CD4-positive, alpha-beta T cell treated with Interleukin-17A for 1 hour (primary cell): Measurements from ENCODE around the gene ZNF439.
A peak's percentile ranks its signal among the peaks of the same experiment; 100 is the strongest.
"Not testable (repeated sequence)": the region's sequence is repeated elsewhere in the genome, so short reads cannot be mapped to it uniquely, and the experiment has no call there.

Experiments
- DNase-seq: peaks from one replicate; pipeline ENCODE4 v3.0.0-alpha.2; 2020

Gene ZNF439

DNA sequence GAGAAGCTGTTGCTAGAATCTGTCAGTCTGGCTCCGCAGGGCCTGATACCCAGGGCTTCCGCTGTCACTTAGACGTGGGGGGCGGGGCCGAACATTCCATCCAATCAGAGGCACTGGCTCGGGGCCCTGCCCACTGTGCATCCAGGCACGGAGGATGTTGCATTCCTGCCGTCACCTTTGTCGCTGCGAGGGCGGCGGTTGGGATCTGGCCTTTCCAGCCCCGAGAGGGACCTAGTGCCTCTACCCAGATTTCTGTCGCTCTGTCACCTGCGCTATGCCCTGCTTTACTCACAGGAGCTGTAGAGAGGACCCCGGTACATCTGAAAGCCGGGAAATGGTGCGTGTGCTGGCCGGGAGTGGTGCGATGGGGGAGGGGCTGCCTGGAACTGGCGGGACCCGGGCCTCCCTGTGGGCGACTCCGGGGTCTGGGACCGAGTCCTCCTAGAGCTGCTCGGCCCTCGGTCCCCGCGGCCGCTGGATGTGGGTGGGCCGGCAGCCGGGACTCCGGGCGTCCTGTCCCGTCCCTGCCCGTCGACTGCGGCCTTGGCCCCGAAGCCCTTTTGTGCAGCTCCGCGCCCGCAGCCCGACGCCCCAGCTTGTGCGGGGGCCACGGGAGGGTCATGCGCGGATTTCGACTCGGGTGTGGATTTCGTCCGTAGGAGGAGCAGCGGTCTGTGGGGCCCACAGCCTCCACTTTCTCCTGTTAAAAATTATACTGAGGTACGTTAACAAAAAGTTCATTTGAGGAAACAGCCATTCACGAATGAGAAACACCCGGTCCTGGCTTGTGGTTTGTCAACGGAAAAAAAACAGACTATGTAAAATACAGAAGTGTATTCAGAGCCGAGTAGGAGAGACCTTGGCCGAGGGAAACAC is at the start of gene ZNF439:
Gene ZNF439 (plus strand): TSS at position 133 of the 876 bp plus-strand sequence. CDS start 142 bp downstream, at position 275.
- DNase-seq, result peak; percentile 90

DNA sequence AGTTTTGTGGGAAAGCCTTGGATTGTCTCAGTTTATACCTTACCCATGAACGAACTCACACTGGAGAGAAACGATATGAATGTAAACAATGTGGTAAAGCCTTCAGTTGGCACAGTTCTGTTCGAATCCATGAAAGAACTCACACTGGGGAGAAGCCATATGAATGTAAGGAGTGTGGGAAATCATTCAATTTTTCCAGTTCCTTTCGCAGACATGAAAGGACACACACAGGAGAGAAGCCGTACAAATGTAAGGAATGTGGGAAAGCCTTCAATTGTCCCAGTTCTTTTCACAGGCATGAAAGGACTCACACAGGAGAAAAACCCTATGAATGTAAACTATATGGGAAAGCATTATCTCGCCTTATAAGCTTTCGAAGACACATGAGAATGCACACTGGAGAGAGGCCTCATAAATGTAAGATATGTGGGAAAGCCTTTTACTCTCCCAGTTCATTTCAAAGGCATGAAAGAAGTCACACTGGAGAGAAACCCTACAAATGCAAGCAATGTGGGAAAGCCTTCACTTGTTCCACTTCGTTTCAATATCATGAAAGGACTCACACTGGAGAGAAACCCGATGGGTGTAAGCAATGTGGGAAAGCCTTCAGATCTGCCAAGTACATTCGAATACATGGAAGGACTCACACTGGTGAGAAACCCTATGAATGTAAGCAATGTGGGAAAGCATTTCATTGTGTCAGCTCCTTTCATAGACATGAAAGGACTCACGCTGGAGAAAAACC is 42.0 kb upstream of the ZNF439 start:
- no peak for DNase-seq

DNA sequence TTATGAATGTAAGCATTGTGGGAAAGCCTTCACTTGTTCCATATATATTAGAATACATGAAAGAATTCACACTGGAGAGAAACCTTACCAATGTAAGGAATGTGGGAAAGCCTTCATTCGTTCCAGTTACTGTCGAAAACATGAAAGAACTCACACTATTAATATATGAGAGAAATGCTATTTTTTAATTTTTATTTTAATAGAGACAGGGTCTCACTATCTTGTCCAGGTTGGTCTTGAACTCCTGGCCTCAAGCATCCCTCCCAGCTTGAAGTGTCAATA is 41.5 kb upstream of the ZNF439 start:
- DNase-seq, result no peak

DNA sequence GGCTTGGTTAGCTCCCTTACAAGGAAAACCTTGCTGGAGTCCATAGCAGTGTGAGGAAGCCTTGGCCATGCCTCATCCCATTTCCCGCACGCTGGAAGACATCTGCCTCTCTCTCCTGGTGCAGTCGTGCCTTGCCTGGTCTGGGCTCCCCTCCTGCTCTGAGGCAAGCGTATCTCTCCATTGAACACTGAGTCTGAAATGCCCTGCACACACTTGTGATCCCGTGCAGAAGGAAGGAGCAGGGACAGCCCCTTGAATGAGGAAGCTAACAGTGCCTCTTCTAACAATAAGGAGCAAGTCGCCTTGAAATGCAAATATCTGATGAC is 34.9 kb upstream of the ZNF439 start:
- DNase-seq, result no peak

DNA sequence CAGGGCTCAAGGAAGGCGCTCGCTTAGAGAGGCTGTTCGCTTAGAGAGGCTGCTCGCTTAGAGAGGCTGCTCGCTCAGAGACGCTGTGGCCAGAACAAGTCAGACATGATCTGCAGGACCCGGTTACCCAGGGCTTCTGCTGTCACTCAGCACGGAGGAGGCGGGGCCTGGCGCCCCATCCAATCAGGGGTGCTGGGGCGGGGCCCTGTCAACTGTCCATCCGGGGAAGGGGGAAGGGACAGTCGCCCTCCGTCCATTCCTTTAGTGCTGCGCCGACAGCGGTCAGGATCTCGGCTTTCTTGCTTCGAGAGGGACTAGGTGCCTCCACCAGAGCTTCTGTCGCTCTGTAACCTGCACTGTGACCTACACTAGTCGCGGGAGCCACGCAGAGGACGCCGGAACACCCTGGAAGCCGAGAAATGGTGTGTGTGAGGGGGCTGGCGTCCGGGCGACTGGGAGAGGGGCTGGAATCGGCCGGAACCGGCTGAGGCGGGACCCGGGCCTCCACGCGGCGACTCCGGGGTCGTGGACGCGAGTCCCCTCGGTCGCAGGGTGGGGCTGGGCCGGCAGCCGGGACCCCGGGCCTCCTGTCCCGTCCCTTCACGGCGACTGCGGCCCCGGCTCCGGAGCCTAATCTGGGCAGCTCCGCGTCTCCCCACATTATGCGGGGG is 34.4 kb upstream of the ZNF439 start, which contains the start of gene ZNF440:
Gene ZNF440 (plus strand): TSS at position 245 of the 671 bp plus-strand sequence. CDS start 175 bp downstream, at position 420.
- peak; percentile 85 for DNase-seq

DNA sequence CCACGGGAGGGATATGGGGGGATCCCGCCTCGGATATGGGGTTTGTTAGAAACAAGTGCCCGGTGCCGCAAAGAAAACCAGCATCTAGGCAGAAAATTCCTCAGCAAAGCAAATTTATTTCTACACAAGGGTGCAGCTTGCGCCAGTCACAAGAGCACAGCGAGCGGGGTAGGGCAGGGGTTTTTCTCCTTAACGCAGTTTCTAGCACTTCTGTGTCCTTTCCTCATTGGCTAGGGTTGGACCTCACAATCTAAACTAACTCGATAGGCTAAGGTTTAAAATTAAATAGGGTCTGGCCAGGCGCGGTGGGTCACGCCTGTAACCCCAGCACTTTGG is 33.9 kb upstream of the ZNF439 start:
- no peak for DNase-seq

DNA sequence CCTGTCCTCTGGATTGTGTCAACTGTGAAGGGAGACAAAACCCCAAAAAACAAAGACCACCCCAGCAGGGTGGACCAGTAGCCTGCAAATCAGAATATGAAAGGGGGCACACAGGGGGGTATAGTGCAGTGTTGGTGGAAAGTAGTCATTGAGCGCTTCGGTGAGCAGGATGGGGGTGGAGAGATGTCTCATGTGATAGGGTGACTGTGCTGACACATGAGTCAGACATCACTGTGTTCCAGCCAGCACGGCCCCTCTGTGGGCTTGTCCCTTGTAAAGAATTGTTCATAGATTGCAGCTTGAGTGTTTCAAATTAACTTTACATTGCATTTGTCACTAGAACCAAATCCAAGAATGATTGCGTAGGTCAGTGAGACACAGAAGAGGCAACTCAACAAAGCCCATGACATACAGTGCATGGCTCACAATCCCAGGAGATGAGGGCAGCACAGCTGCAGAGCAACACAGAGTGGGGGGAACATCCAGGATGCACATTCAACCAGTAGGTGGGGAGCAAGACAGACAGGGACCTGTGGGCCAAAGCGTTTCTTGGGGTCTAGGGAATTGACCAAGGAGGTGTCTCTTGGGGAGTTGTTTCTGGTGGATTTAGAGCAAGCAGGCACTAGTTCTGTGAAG is 26.9 kb upstream of the ZNF439 start:
- no peak for DNase-seq

DNA sequence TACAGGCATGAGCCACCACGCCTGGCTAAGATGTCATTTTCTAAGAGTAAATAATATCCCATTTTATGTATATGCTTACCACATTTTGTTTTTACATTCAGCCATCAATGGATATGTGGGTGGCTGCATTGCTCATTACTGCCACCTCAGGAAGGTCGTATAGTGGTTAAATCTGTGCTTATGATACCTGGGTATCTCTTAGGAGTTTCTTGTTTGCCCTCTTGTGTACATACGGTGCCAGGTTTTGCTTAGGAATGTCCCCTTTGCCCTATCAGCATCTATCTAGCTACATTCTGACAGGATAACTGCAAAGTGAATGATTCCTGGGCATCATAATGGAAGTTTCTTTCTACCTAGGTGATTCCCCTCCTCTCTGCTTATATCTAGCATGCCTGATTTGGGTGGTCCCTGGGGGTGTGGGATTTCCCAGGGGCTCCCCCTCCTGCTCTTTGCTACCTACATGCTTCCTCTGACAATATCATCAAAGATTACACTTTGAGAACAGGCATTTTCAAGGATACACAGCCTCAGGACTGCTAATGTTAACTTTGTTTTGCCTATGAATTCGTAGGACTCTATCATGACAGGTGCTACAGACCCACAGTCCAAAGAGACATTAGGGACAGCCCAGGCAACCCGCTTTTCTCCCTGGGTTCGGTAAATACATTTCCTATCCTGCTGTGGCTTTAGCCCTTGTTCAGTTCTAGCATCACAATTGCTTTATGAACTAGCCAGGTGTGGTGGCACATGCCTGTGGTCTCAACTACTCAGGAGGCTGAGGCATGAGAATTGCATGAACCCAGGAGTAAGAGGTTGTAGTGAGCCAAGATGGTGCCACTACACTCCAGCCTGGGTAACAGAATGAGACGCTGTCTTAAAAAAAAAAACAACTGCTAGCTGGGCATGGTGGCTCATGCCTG is 19.3 kb upstream of the ZNF439 start:
- DNase-seq, result not testable (repeated sequence)

DNA sequence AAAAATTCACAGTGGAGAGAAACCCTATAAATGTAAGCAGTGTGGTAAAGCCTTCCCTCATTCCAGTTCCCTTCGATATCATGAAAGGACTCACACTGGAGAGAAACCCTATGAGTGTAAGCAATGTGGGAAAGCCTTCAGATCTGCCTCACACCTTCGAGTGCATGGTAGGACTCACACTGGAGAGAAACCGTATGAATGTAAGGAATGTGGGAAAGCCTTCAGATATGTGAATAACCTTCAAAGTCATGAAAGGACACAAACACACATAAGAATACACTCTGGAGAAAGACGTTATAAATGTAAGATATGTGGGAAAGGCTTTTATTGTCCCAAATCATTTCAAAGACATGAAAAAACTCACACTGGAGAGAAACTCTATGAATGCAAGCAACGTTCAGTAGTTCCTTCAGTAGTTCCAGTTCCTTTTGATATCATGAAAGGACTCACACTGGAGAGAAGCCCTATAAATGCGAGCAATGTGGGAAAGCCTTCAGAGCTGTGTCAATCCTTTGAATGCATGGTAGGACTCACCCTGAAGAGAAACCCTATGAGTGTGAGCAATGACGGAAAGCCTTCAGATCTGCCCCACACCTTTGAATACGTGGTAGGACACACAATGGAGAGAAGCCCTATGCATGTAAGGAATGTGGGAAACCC is 16.1 kb upstream of the ZNF439 start:
- no peak for DNase-seq

DNA sequence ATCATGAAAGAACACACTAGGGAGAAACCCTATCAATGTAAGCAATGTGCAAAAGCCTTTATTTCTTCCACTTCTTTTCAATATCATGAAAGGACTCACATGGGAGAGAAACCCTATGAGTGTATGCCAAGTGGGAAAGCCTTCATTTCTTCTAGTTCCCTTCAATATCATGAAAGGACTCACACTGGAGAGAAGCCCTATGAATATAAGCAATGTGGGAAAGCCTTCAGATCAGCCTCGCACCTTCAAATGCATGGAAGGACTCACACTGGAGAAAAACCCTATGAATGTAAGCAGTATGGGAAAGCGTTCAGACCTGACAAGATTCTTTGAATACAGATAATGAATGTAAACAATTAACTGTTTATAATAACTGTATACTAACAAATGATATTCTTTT is 15.0 kb upstream of the ZNF439 start:
- no peak for DNase-seq

DNA sequence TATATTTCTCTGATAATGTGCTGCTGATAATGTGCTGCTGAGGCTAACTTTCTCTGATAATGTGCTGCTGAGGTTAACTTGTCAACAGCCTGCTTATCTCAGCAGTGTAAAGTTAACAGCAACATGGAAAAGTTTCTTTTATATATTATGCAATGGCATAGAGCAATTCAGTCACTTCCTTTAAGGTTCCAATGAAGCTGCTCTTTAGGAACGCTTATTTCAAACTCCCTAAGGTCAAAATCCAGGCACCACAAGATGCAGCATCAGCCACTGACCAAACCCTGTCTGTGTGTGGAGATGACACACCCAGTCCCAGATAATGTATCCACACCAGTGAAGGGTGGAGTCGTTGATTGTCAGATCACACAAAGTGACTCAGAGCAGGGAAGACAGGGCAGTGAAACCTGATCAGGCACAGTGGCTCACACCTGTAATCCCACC is 12.9 kb upstream of the ZNF439 start:
- not testable (repeated sequence) for DNase-seq

DNA sequence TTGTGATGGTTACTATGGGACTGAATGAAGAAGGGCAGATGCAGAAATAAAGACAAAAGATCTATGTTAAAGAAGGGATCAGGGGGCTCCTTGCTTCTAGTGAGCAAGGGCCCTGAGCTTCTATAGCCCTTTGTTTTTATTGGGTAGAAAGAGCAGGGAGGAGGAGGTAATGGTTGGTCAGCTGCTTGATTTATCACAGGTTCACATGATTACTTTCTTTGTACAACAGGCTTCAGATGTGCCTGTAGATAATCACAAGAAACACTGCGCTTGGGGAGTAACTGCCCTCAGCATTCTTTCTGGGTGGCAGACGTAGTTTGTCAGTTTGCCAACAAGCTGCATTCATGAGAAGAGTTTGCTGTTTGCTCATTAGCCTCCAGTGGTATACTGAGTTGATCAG is 4.8 kb upstream of the ZNF439 start:
- no peak for DNase-seq

DNA sequence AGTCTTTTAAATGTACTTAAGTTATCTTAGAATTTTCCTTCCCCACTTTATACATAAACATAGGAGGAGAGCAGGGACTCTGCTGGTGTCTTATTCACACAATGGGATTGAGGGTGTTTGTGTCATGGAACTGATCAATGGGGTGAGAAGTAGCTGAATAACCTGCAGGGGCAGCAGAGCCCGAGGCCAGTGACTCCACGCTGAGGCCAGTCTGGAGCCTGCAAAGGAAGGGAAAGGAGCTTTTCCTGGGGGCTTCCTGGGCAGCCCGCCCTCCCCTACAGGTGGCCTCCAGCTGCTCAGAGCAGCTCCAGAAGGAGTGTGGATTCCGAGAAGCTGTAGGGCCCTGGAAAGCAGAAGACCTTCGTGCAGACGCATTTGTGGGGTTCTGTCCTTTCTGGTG is 911 bp upstream of the ZNF439 start:
- DNase-seq, result not testable (repeated sequence)

DNA sequence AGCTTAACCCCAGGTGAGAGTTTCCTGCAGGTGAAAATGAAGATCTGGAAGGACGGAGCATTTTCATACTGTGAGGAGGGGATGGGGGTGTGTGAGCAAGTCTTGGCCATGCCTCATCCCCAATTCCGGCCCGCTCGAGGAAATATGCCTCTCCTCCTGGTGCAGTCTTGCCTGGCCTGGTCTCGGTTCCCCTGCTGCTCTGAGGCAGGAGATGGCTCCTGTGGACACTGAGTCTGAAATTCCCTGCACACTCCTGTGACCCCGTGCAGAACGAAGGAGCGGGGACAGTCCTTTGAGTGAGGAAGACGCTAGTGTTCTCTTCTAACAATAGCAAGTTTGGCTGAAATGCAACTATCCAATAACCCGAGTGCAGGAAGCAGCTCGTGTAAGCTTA is 329 bp upstream of the ZNF439 start:
- DNase-seq, result no peak

DNA sequence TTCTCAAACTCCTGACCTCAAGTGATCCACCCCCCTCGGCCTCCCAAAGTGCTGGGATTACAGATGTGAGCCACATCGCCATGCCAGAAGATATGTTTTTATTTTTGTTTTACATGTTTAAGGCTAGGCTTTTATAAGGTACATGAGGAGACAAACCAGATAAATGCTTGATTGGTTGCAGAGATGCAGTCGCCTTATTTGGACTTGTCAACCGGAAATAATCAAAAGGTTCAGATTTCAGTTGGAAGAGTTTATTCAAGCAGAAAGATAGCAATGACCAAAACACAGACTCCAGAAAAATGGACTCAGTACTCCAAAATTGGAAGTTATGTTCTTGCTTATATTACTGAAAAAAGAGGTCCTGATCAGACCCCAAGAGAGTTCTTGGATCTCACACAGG is 1.8 kb downstream of the ZNF439 start:
- DNase-seq, result not testable (repeated sequence)

DNA sequence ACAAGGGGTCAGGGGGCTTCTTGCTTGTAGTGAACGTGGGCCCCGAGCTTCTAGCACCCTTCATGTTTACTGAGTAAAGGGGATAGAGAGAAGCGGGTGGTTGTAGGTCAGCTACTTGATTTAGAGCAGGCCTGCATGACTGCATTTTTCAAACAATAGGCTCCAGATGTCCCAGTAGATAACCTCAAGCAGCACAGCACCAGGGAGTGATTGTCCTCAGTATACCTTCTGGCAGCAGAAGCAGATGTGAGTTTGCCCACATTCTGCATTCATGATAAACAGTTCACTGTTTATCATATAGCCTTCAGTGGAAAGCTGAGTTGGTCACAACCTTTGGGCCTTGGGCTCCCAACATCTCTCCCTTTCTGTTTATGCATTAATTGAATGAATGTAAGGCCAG is 4.8 kb downstream of the ZNF439 start:
- no peak for DNase-seq

DNA sequence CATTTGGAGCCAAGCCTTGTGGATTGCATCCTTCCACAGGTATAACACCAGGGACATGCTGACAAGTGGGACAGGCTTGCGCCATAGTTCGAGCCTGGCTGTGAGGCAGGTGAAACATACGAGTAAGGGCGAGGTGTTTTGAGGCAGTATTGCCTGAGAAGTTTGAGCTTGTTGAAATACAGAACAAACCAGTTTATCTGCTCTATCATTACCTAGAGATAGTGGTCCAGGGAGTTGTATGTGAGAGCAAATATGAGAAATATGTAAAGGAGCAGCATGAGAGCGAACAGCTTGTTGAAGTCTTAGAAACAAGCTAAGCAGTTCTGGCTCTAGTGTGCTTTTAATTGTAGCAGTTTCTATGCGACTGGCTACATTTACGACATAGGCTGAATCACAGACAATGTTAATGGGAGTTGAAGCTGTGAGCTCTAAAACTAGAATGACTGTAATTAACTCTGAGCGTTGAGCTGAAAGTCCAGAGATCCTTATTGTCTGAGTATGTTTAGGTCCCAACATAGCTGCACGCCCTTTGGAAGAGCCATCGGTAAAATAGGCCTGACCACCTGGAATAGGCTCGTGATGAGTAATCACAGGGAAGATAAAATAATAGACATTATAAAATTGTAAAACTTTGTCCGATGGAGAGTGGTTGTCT is 8.2 kb downstream of the ZNF439 start:
- DNase-seq, result no peak

DNA sequence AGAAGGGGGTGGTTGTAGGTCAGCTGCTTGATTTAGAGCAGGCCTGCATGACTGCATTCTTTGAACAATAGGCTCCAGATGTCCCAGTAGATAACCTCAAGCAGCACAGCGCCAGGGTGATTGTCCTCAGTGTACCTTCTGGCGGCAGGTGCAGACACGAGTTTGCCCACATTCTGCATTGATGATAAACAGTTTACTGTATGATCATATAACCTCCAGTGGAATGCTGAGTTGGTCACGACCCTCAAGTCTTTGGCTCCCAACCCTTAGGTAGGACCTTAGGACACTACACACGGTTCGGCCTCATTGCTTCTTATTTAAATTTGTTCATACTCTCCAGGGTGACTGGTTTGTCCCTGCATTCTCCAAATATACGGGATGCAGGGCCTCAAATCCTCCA is 12.2 kb downstream of the ZNF439 start:
- DNase-seq, result no peak

DNA sequence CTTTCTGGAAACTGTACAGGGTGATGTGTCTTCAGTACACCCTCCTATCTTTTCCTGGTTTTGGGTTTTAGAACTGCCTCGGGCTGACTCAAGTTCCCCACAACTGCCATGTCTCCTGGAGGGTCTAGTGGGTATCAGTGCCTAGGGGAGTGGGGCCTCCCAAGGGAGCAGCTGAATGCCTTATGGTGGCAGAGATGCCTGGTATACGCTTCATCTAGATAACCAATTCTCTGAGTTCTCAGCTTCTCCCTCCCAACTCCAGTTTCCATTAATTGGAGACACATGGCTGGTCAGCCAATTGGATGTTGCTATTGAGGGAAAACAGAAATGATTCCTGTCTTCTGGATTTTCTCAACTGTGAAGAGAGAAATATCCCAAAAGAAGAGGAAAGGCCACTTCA is 12.8 kb downstream of the ZNF439 start:
- DNase-seq, result no peak

DNA sequence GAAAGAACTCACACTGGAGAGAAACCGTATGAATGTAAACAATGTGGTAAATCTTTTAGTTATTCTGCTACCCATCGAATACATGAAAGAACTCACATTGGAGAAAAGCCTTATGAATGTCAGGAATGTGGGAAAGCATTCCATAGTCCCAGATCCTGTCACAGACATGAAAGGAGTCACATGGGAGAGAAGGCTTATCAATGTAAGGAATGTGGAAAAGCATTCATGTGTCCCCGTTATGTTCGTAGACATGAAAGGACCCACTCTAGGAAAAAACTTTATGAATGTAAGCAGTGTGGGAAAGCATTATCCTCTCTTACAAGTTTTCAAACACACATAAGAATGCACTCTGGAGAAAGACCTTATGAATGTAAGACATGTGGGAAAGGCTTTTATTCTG is 19.2 kb downstream of the ZNF439 start:
- not testable (repeated sequence) for DNase-seq

DNA sequence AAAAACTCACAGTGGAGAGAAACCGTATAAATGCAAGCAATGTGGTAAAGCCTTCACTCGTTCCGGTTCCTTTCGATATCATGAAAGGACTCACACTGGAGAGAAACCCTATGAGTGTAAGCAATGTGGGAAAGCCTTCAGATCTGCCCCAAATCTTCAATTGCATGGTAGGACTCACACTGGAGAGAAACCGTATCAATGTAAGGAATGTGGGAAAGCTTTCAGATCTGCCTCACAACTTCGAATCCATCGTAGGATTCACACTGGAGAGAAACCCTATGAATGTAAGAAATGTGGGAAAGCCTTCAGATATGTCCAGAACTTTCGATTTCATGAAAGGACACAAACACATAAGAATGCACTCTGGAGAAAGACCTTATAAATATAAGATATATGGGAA is 19.7 kb downstream of the ZNF439 start:
- DNase-seq, result no peak
